Airway epithelial cell (primary cell): ENCODE data around the gene ALDH2. TPM values are rescaled to one million over a fixed set of nuclear protein-coding genes. Genes with fewer than 3 reads are reported as not detected.

Source experiments
- total RNA-seq: library from RNA; depleted of rRNA; stranded (reverse); fragments of >200 nt; gene quantifications from 2 replicates; pipeline ENCODE4 v1.2.3, GENCODE V29; 2015

ALDH2 gene
- total RNA-seq = 30.5 and 31.1 TPM in 2 replicates

DNA sequence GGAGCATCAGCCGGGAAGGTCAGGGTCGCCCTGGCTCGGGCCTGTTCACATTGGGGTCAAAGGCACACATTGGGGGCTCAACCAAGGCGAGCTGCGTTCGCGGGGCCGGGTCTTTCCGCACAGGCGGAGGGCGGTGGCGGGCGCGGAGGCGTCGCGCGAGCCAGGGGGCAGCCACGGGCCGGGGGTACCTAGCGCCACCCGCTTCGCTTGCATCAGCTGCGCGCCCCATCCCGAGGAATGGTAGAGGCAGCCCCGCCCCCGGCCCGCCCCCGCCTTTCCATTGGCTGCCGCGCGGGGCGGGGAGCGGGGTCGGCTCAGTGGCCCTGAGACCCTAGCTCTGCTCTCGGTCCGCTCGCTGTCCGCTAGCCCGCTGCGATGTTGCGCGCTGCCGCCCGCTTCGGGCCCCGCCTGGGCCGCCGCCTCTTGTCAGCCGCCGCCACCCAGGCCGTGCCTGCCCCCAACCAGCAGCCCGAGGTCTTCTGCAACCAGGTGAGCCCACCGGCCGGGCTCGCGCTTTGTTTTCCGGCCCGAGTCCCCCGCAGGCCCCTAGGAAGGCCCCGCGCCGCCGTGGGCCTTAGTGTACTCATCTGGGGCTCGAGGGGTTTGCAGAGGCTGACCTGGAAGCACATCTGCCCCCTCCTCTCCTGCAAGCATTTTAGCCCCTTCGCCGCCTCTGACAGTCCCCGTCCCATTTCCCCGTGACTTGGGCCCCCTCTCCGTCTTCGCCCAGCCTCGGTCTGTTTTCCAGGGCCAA lies at the start of gene ALDH2:
Gene ALDH2, plus strand, starts transcription at position 326 of the 754 bp plus-strand sequence. Its CDS starts 50 bp downstream, at position 376.

DNA sequence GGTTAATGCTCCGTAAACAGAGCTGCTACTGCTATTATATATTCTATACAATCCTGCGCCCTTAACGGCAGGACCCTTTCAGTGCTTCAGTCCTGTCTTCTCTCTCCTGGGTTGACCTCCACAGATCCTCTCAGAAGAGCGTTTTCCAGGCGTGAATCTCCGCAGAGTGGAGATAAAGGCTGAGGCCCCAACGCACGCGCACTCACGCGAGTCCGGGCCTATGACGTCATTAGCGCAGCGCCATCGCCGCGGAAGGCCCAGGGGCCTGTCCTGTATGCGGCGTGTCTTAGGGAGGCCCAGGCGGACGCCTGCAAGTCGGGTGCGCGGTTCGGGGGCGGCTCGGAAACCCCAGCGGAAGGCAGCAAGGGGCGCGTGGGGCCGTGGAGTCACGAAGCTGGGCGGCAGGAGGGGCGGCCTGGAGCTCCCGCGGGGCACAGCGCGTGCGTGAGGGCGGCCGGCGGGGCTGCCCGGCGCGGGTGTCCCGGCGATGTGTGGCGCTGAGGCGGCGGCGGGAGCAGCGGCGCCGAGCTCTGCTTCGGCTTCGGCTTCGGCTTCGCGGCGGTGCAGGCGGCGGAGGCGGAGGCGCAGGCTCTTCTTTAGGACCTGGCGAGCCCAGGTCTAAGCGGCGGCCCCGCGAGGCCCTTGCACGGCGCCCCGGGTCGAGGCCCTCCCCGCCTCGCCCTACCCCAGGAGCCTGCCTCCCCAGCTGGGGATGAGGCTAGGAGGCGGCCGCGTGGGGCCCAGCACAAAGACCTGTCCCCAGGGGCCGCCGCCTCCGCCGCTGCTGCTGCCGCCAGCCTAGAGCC lies 75.2 kb downstream of the ALDH2 start, which contains the start of gene MAPKAPK5:
Gene MAPKAPK5, plus strand, starts transcription at position 479 of the 806 bp plus-strand sequence. CDS start 506 bp downstream, outside the sequence.

Other genes starting within 250 kb of the ALDH2 start
- gene ATXN2, start 167.6 kb upstream of the ALDH2 start, total RNA-seq = 9.6 and 16.9 TPM in 2 replicates
- gene BRAP, start 81.0 kb upstream of the ALDH2 start, total RNA-seq = 11.1 and 13.3 TPM in 2 replicates
- gene ACAD10, start 80.9 kb upstream of the ALDH2 start, total RNA-seq = 10.8 and 14.8 TPM in 2 replicates
- 37.0 and 70.1 TPM in 2 replicates for gene MAPKAPK5, start 75.3 kb downstream of the ALDH2 start, total RNA-seq
- gene TMEM116, start 246.2 kb downstream of the ALDH2 start, total RNA-seq = 2.2 and 4.4 TPM in 2 replicates
- gene ERP29, start 246.5 kb downstream of the ALDH2 start, total RNA-seq = 45.4 and 52.2 TPM in 2 replicates